ENCODE data around the gene VGLL4. TPM values are rescaled to one million over a fixed set of nuclear protein-coding genes. Genes with fewer than 3 reads are reported as not detected.
"Not testable (repeated sequence)": the region's sequence is repeated elsewhere in the genome, so short reads cannot be mapped to it uniquely, and the experiment has no call there.

Gene VGLL4
- total RNA-seq, 1 donor from 2014 or later: 86.9 TPM

DNA sequence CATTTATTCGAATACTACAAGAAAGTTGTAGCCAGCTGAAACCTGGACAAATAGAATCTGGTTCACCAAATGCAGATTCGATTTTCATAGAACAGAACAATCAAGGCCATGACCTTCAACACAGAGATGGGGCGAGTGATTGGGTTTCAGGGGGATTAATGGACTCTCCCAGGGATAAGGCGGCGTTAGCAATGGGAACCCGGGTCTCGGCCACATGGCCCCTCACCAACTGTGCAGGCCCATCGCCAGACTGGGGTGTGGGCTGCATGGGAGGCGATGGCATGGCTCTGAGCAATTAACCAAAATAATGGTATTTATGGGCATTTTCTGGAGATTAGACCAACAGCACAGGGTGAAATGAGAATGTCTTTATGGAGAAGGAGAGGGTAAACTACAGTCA, 34.2 kb downstream of the VGLL4 start:
- no peak for DNase-seq (ENCODE audit: extremely low read depth, low read depth, low spot score)

DNA sequence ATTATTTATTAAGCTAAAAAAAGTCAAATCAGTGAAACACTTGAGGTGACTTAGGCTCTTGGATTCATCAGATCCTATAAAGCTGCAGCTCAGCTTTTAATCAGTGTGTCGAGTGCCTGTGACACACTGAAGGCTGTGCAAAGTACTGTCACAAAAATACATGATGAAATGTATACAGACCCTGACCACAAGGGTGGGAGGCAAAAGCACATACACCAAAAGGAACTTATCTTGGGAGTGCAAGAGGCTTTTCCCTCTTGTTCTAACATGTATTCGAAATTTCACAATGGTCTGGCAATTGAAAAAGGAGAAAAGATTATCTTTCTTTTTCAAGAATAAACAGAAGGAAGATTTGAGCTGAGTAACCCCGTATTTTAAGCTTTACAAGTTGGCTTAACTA, 35.9 kb downstream of the VGLL4 start:
- no peak for DNase-seq (ENCODE audit: extremely low read depth, low read depth, low spot score)

DNA sequence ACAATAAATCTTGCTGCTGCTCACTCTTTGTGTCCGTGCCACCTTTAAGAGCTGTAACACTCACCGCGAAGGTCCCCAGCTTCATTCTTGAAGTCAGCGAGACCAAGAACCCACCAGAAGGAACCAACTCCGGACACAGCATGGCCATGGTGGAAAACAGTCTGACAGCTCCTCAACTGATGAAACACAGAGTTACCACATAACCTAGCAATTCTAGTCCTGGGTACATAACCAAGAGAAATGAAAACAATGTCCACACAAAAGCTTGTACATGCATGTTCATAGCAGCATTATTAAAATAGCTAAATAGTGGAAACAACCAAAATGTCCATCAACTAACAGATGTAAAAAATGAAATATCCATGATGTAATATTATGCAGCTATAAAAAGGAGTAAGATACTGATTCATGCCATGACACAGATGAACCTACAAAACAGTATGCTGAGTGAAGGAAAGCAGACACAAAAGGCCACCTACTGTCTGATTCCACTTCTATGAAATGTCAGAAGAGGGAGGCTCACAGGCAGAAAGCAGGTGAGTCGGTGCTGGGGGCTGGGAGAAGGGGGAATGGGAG, 36.8 kb downstream of the VGLL4 start:
- DNase-seq (ENCODE audit: extremely low read depth, low read depth, low spot score): no peak

DNA sequence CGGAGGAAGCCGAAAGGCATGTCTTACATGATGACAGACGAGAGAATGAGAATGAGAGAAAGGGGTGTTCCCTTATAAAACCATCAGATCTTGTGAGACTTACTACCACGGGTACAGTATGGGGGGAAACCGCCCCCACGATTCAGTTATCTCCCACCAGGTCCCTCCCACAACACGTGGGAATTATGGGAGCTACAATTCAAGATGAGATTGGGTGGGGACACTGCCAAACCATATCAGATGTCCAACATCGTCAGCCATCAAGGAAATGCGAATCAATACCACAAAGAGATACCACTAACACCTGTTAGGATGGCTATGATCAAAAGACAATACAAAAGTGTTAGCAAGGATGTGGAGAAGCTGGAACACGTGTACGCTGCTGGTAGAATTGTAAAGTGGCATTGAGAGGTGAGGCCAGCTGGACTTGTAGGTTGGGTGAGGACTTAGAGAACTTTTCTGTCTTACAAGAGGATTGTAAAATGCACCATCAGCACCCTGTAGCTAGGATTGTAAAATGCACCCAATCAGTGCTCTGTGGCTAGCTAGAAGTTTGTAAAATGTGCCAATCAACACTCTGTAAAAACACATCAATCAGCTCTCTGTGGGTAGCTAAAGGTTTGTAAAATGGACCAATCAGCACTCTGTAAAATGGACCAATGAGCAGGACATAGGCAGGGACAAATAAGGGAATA, 37.5 kb downstream of the VGLL4 start:
- DNase-seq (ENCODE audit: extremely low read depth, low read depth, low spot score): no peak

DNA sequence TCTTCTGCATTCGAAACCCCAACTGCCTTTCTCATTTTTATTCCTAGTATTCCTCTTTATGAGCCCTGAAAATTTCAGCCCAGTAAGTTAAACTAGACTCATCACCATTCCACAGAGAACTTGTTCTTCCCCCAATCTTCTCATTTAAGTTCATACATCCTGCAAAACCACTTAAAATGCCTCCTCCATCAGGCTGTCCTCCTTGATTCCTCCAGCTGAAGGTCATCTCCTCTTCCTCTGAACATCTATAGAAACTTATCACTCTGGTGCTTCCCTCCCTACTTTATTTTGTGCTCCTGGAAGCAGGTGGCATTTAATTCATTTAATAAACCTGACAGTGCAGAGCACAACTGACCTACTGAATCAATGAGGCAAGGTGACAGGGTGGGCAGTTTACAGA, 38.3 kb downstream of the VGLL4 start:
- no peak for DNase-seq (ENCODE audit: extremely low read depth, low read depth, low spot score)

DNA sequence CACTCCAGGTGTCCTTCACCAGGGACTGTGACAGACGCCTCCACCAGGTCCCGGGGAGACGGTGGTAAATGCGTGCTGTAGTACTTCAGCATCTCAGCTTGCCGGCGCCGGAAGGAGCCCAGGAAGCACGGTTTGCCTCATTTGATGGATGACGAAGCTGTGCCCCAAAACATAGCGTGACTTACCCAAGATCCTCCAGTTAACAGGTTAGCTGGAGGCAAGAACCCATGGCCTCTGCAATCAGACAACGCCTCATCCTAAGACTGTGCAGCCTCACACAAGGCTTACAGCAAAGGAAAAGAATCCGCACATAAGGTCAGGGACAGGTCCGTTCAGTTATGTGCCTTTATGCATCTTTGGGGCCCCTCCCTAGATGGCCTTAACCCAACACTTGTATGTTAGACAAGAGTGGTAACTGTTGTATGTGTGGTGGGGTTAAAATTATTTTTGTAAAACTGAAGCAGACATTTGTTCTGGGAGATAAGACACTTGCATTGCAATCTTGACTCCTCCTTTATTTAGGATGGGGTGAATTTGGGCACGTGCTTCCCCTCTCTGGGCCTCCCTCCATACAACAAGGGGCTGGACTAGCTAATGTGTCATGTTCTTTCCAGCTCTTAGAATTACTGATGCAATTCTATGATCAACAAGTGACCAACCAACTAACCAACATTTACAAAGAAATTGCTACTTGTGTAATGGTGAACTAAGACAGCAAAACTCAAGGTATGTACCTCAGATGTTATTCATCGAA, 39.4 kb downstream of the VGLL4 start:
- DNase-seq (ENCODE audit: extremely low read depth, low read depth, low spot score): no peak

DNA sequence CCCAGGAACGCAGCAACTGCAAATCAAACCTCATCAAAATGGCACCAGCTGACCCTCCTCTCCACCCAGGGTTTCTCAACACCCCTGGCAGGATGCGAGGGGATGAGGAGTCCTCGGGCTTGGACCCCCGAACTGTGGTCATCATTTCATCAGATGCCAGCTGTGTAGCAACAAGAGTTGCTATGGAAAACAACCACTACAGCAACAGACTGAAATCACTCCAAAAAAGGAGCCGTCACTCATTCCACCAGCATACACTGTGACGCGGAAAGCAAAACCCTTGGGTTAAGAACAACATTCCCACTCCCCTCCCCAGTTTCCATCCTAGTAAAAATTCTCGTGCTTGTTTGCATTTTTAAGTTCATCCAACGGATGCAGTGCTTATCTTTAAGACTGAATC, 40.1 kb downstream of the VGLL4 start:
- DNase-seq (ENCODE audit: extremely low read depth, low read depth, low spot score): no peak

DNA sequence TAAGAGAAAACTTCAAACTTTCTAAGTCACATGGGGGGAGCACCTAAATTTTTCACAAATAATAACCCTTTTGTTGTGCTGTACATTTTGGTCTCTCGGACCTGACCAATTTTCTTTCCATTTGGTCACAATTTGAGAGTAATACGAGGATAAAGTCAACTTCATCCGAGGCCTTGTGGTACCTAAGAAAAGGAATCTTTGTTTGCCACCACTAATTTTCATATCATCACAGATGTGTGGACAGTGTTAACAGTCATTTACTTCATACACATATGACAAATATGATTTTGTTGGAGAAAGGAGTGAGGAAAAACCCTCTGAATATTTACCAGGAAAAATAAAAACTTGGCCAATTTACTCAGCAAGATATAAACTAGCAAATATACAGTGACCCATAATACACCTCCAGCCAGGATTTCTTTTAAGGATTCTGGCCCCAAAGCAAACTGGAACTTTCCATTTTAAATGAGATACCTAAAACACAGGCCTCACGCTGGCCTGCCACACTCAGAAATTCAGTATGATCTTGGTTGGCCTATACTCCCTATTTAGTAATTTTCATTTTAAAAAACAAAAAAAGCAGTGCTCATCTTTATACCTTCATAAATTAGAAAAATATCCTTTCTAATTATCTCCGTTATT, 40.7 kb downstream of the VGLL4 start:
- no peak for DNase-seq (ENCODE audit: extremely low read depth, low read depth, low spot score)

DNA sequence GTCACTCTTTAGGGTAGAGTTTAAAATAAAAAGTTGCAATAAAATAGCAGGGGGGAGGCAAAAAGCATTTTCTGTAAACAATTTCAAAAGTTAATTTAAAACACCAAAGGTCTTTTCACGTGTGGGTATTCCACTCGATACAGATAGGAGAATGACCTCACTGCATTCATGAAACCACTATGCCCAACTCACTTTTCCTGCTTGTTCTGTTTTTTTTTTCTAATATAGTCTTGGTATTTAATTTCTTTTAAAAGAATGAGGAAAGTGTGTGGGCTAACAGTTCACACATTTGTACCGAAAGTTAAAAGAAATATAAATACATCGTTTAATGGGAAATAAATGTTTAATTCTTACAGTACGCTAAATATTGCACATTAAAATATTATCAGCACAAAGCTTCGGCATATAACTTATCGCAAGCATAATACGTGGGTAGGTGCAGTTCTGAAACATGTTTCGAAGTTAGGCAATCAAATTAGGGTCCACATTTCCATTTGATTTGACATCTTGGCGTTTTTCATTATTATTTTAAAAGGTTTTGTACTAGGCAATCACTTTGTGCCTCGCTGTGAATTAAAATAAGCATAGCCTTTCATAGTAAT, 41.4 kb downstream of the VGLL4 start:
- no peak for DNase-seq (ENCODE audit: extremely low read depth, low read depth, low spot score)

DNA sequence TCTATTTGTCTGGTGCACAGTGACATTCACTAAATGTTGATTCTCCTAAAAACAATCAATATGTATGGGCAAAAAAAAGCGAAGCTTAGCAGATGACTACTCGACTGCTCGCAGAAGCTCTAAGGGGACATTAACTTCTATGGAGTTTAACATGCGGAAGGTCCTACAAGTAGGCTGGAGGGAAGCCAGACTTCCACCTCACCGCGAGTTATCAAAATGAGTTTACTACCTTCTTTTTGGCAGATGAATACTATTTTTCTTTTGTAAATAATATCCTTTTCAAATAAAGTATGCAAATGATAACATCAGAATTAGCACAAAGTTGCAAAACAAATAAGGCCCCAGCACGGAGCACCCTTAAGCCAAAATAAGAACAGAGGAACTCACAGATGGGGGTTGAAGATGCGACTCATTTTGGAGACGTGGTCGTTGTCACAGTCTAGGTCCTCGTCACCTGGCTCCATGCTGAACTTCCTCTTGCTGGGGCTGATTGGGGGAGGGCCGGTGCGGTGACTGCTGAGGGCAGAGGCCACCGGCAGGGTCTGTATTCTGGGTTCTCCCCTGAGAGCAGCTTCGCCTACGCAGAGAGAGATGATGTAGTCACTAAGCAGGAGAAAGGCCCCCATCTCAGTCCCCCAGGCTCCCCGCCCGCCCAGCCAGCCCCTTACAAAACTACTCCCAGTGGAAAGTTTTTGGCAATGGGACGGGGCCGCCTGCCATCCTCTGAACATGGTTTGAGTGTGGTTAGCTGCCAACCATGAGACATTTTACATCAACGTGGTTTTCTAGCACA, 42.1 kb downstream of the VGLL4 start:
- no peak for DNase-seq (ENCODE audit: extremely low read depth, low read depth, low spot score)

DNA sequence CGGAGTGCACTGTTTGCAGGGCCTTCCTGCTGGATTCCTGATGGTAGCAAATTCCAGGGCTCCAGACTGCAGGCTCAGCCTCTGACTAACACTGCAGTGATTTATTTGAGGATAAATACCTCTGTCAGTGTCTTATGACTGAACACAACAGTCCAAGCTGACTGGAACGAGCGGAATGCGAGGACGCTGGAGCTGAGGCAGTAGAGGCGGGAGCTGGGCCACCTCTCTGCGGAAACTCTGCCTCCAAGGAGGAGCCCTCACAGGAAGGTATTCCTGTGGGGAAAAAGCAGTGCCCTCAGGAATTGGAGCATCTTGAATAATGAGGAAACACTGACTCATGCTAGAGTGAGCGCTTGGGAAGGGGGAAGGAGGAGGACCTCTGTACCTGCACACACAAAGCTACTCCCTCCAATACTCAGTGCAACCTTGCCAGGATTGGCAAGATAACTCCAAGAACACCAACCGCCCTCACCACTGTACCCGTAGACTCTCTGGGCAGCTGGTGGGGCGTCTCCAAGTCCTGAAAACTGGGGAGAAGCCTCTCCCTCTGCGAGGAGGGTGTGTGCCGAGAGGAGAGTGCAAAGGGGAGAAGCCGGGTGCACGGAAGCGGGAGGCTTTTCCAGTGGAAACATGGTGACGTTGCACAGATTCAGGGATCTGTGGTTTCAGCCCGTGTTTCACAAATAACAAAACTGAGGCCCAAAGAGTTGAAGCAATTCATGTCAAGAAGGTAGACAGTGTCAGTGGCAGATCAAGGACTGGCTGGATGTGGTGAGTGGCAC, 43.0 kb downstream of the VGLL4 start:
- peak; percentile 90 for DNase-seq (ENCODE audit: extremely low read depth, low read depth, low spot score)

DNA sequence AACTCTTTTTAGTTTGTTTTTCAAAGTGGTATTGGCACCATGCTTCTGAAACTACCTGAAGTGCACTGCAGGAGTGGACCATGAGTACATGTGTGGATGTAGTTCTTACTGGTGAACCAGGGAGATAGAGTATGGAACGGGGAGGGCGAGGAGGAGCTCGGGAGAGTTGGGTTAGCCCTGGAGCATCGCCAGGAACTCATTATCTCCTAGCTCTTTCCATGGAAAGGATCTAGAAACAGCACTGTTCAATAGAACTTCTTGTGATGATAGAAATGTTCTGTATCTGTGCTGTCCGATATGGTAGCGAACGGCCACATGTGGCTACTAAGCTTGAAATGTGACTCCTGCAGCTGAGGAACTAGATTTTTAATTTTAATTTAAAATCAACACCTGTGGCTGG, 47.3 kb downstream of the VGLL4 start:
- no peak for DNase-seq (ENCODE audit: extremely low read depth, low read depth, low spot score)

DNA sequence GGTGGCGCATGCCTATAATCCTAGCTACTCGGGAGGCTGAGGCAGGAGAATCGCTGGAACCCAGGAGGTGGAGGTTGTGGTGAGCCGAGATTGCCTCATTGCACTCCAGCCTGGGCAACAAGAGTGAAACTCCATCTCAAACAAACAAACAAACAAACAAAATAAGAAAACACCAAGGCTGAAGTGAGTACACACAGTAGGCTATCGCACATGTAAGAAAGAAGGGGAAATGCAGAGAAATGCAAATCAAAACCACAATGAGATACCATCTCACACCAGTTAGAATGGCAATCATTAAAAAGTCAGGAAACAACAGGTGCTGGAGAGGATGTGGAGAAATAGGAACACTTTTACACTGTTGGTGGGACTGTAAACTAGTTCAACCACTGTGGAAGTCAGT, 48.7 kb downstream of the VGLL4 start:
- DNase-seq (ENCODE audit: extremely low read depth, low read depth, low spot score): not testable (repeated sequence)

DNA sequence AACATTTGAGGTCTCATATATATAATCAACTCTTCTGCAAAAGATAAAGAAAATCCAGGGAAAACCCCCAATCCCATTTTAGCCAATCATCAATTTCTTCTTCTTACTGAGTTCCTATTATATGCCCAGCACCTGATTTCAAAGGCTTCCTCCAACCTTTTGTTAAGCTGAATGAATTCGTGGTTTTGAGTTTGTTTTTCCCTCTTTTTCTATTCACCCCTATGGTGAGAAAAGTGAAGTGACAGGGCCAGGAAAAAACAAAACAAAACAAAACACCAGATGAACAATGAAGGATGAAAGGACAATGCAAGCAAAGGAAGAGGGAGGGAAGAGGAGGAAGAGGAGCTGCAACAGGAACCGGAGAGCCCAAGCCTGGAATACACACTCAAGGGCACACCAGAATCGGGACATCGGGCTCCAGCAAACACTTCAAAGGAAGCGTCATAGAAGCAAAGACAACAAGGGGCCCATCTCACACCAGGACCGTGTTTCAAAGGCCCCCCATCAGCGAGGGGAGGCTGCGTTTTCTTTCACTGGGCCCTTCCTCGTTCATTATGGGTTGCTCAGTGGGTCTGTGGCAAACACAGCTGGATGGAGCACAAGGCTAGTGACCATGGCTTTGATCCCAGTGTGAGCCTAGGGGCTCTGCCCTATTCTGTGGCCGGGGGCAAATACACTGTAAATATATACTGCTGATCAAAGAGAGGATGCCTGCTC, 50.2 kb downstream of the VGLL4 start:
- no peak for DNase-seq (ENCODE audit: extremely low read depth, low read depth, low spot score)

DNA sequence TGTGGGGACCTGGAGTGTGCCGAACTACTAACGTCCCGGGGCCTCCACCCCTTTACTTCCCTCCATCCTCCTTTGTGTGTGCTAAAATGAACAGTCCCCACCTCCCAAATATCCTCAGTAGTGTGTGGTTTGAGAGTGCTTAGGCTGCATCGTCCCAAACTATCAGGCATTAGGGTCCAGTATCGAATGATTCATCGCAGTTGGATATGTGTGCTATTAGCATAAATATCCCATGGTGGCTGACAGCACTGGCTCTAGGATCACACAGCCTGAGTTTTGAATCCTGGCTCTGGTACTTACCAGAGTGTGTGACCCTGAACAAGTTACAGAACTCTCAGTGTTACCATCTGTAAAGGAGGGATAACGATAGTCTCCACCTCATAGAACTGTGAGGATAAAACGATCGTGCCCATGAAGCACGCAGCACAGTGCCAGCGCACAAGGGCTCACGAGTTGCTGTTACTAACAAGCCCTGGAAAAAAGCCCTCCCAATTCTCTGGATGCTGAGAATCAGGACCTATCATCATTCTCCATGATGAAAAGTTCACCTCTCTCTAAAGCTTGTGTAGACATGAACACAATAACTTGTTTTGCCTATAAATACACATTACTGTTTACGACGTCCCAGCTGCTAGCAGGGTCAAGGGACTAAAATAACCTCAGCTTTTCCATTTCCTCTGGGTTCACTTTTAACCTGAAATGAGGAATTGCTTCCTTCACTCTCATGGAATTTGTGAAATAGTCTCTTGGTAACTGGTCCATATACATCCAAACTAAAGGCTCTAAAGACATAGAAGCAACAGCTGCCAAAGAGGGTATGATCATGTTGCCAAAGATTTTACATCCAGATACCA, 51.0 kb downstream of the VGLL4 start:
- DNase-seq (ENCODE audit: extremely low read depth, low read depth, low spot score): no peak

DNA sequence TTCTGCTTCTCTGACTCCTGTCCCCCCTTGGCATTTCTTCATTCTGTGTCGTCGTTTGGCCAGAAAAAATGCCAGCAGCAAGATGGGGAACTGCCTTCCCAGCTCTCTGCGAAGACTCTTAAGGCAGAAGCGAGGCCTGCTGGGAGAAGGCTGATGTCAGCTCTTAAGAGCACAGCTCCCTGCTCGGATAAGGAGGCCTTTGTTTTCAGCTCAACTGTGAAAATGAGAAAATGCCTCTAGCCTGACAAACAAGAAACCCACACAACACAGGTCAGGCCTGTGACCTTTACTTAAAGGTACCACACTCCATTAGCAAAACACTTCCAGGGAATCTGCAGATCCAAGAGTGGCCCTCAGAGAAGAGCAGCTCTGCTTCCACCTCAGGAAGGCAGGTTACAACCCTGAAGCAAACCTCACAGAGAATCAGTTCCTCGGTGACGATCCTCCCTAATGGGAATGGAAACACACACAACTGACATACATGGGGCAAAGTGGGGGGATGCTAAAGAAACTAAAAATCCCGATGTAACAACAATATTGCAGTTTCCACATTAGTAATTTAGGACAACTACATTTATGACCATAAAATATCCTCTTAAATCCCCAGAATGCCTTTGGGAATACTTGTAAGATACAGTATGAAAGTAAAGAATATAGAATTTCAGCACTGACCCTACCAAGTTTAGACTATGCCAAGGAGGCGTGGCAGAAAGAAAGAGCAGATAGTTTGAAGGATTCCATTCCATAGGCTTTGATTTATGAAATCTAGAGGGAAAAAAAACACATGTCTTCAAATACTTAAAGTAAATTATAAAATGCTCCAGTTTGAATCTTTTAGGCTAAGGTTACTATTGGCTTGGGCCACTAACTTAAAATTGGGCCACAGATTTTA, 52.1 kb downstream of the VGLL4 start:
- no peak for DNase-seq (ENCODE audit: extremely low read depth, low read depth, low spot score)

DNA sequence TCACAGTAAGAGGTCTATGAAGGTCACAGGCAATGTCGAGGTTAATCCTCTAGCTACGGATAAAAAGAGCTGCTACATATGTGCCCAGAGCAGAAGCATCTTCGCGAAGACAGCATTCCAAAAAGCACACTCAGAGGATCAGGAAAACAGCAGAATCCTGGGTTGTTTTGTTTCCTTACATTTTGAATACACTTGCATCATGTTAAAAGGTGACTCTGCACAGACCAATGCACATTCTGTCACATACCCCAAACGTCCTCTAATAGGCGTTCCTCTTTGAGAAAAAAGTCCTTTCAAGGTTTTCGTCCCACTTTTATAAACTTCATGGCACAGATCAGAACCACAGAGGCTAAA, 52.7 kb downstream of the VGLL4 start:
- no peak for DNase-seq (ENCODE audit: extremely low read depth, low read depth, low spot score)
